Neural progenitor cell (in vitro differentiated cells): Measurements from ENCODE around the gene MYLK. TPM values are rescaled to one million over a fixed set of nuclear protein-coding genes. Genes with fewer than 3 reads are reported as not detected.

Source experiments
- DNase-seq: peaks from one replicate; pipeline ENCODE4 v3.0.0-alpha.2; 2016; ENCODE audit warnings: low spot score
- H2AFZ ChIP-seq: fragments of 200-600 bp; sonication (generic); replicated peaks from 2 replicates; pipeline ENCODE4 v1.6.1; 2016; ENCODE audit warnings: antibody characterized with exemption
- H3F3A ChIP-seq: fragments of 200-600 bp; sonication (generic); 2 replicates; pipeline ENCODE4 v1.6.1; 2016; ENCODE audit warnings: antibody characterized with exemption, low read depth
- H3K27ac ChIP-seq: fragments of 200-600 bp; sonication (generic); 2 replicates; pipeline ENCODE4 v1.5.1; 2016; ENCODE audit warnings: mild to moderate bottlenecking
- H3K27me3 ChIP-seq: fragments of 200-600 bp; sonication (generic); 2 replicates; pipeline ENCODE4 v1.6.1; 2016; ENCODE audit warnings: mild to moderate bottlenecking, moderate library complexity
- H3K36me3 ChIP-seq: fragments of 200-600 bp; sonication (generic); 2 replicates; pipeline ENCODE4 v1.5.1; 2016
- H3K4me1 ChIP-seq: fragments of 200-600 bp; sonication (generic); 2 replicates; pipeline ENCODE4 v1.6.1; 2016; ENCODE audit warnings: mixed run types
- H3K4me2 ChIP-seq: fragments of 200-600 bp; sonication (generic); 2 replicates; pipeline ENCODE4 v1.6.1; 2016
- H3K4me3 ChIP-seq: fragments of 200-600 bp; sonication (generic); 2 replicates; pipeline ENCODE4 v1.5.1; 2016
- H3K79me2 ChIP-seq: fragments of 200-600 bp; sonication (generic); 2 replicates; pipeline ENCODE4 v1.6.1; 2016; ENCODE audit warnings: low read depth
- H3K9ac ChIP-seq: fragments of 200-600 bp; sonication (generic); 2 replicates; pipeline ENCODE4 v1.6.1; 2016
- H3K9me3 ChIP-seq: fragments of 200-600 bp; sonication (generic); 2 replicates; pipeline ENCODE4 v1.5.1; 2016; ENCODE audit warnings: low read depth
- H4K20me1 ChIP-seq: fragments of 200-600 bp; sonication (generic); 2 replicates; pipeline ENCODE4 v1.6.1; 2016; ENCODE audit warnings: low read depth
- H3K27ac Mint-ChIP-seq: 3 replicates; pipeline ENCODE4 v1.8.0; 2021; ENCODE audit warnings: mixed read lengths
- H3K27me3 Mint-ChIP-seq: 2 replicates; pipeline ENCODE4 v1.8.0; 2022; ENCODE audit warnings: low read depth, mild to moderate bottlenecking, inconsistent platforms, moderate library complexity, mixed read lengths; ENCODE audit not compliant: insufficient read depth
- H3K36me3 Mint-ChIP-seq: 3 replicates; pipeline ENCODE4 v1.8.0; 2021; ENCODE audit warnings: mixed read lengths
- H3K4me1 Mint-ChIP-seq: 3 replicates; pipeline ENCODE4 v1.8.0; 2021; ENCODE audit warnings: mixed read lengths
- H3K4me3 Mint-ChIP-seq: 3 replicates; pipeline ENCODE4 v1.8.0; 2021; ENCODE audit warnings: mild to moderate bottlenecking, moderate library complexity, mixed read lengths
- H3K9me3 Mint-ChIP-seq: 3 replicates; pipeline ENCODE4 v1.8.0; 2020; ENCODE audit warnings: mixed read lengths
- CTCF ChIP-seq: fragments of 200-600 bp; sonication (generic); IDR thresholded peaks from 2 replicates; pipeline ENCODE4 v1.5.1; 2017; ENCODE audit warnings: antibody characterized with exemption, mild to moderate bottlenecking
- EZH2 ChIP-seq: fragments of 200-600 bp; sonication (generic); IDR thresholded peaks from 2 replicates; pipeline ENCODE4 v1.6.1; 2017; ENCODE audit warnings: antibody characterized with exemption, mild to moderate bottlenecking, moderate library complexity
- EZH2phosphoT487 ChIP-seq: fragments of 200-600 bp; sonication (generic); IDR thresholded peaks from 2 replicates; pipeline ENCODE4 v1.6.1; 2017; ENCODE audit warnings: antibody characterized with exemption
- total RNA-seq: library from RNA; depleted of rRNA; stranded (reverse); fragments of >200 nt; gene quantifications from 2 replicates; pipeline ENCODE4 v1.2.3, GENCODE V29; 2015; ENCODE audit warnings: low replicate concordance

Gene MYLK
- total RNA-seq, 1 donor from 2014 or later = 28.4 TPM

GRCh38 chr3:123755501-123755900, 128.6 kb downstream of the MYLK start:
- H3K9ac ChIP-seq = no peak overlapping the region
- H2AFZ ChIP-seq = no peak overlapping the region
- Mint-ChIP-seq H3K36me3 (peaks cover 16% of the 10 kb centered on the region), H3K4me3 (no peak overlapping the region), H3K27ac (no peak overlapping the region), H3K9me3 (no peaks in the 10 kb centered on the region), H3K27me3 (no peaks in the 10 kb centered on the region), H3K4me1 (peaks cover 34% of the 10 kb centered on the region)
- H3K4me2 ChIP-seq = no peak overlapping the region
- no peak overlapping the region for H3K27ac ChIP-seq
- no peaks in the 10 kb centered on the region for H4K20me1 ChIP-seq
- no peaks in the 10 kb centered on the region for H3K27me3 ChIP-seq
- H3K36me3 ChIP-seq = no peaks in the 10 kb centered on the region
- TF ChIP-seq CTCF = no peak
- TF ChIP-seq EZH2phosphoT487 = no peak
- no peak for TF ChIP-seq EZH2
- DNase-seq = no peak
- peaks cover 5% of the 10 kb centered on the region for H3F3A ChIP-seq
- H3K9me3 ChIP-seq = no peaks in the 10 kb centered on the region
- H3K4me3 ChIP-seq = no peak overlapping the region
- H3K79me2 ChIP-seq = no peaks in the 10 kb centered on the region
- H3K4me1 ChIP-seq = peaks cover 16% of the 10 kb centered on the region

- H3K9me3 Mint-ChIP-seq = no peaks in the 10 kb centered on the region
Measured at GRCh38 chr3:123755085-123755484, 129.0 kb downstream of the MYLK start.

GRCh38 chr3:123753286-123753685, 130.8 kb downstream of the MYLK start:
- H3K9me3 ChIP-seq = no peaks in the 10 kb centered on the region
- no peaks in the 10 kb centered on the region for H3K36me3 ChIP-seq
- Mint-ChIP-seq H3K4me1 (peaks cover 28% of the 10 kb centered on the region), H3K27ac (no peak overlapping the region), H3K9me3 (no peaks in the 10 kb centered on the region), H3K27me3 (no peaks in the 10 kb centered on the region), H3K36me3 (peaks cover 23% of the 10 kb centered on the region), H3K4me3 (no peak overlapping the region)
- H3F3A ChIP-seq = peaks cover 1% of the 10 kb centered on the region
- no peak overlapping the region for H3K4me3 ChIP-seq
- H3K27ac ChIP-seq = peak overlapping the region; percentile 41
- peaks cover 11% of the 10 kb centered on the region for H3K4me1 ChIP-seq
- TF ChIP-seq CTCF (no peak), EZH2 (no peak), EZH2phosphoT487 (no peak)
- no peak for DNase-seq
- H2AFZ ChIP-seq = no peak overlapping the region
- H3K9ac ChIP-seq = no peak overlapping the region
- H3K4me2 ChIP-seq = no peak overlapping the region
- no peaks in the 10 kb centered on the region for H3K79me2 ChIP-seq
- H3K27me3 ChIP-seq = no peaks in the 10 kb centered on the region
- no peaks in the 10 kb centered on the region for H4K20me1 ChIP-seq

More at GRCh38 chr3:123755085-123755484, 129.0 kb downstream of the MYLK start:
- H3K4me3 ChIP-seq = no peak overlapping the region
- H3K9ac ChIP-seq = no peak overlapping the region
- H3K79me2 ChIP-seq = no peaks in the 10 kb centered on the region
- peaks cover 34% of the 10 kb centered on the region for H3K4me1 Mint-ChIP-seq
- peaks cover 18% of the 10 kb centered on the region for H3K36me3 Mint-ChIP-seq
- TF ChIP-seq EZH2 = no peak
- no peak for TF ChIP-seq EZH2phosphoT487
- no peak for TF ChIP-seq CTCF
- peak overlapping the region; percentile 58 for H3K27ac Mint-ChIP-seq
- H3K27me3 Mint-ChIP-seq = no peaks in the 10 kb centered on the region
- no peak overlapping the region for H3K4me3 Mint-ChIP-seq
- H3K9me3 ChIP-seq = no peaks in the 10 kb centered on the region
- no peak overlapping the region for H2AFZ ChIP-seq
- no peak overlapping the region for H3K4me2 ChIP-seq
- no peak for DNase-seq
- peaks cover 16% of the 10 kb centered on the region for H3K4me1 ChIP-seq
- H3K27ac ChIP-seq = no peak overlapping the region
- no peaks in the 10 kb centered on the region for H3K27me3 ChIP-seq
- no peaks in the 10 kb centered on the region for H4K20me1 ChIP-seq
- no peaks in the 10 kb centered on the region for H3K36me3 ChIP-seq
- H3F3A ChIP-seq = peaks cover 5% of the 10 kb centered on the region
